ENCODE results near the gene TXNDC11. TPM values are rescaled to one million over a fixed set of nuclear protein-coding genes. Genes with fewer than 3 reads are reported as not detected.

The TXNDC11 gene
- total and polyA plus RNA-seq, 9 of the 15 experiments (the other 6 are each of a cell fraction or from before 2014, with no cell fraction given), result 0.66 to 32.6 (median 26.2) TPM

DNA sequence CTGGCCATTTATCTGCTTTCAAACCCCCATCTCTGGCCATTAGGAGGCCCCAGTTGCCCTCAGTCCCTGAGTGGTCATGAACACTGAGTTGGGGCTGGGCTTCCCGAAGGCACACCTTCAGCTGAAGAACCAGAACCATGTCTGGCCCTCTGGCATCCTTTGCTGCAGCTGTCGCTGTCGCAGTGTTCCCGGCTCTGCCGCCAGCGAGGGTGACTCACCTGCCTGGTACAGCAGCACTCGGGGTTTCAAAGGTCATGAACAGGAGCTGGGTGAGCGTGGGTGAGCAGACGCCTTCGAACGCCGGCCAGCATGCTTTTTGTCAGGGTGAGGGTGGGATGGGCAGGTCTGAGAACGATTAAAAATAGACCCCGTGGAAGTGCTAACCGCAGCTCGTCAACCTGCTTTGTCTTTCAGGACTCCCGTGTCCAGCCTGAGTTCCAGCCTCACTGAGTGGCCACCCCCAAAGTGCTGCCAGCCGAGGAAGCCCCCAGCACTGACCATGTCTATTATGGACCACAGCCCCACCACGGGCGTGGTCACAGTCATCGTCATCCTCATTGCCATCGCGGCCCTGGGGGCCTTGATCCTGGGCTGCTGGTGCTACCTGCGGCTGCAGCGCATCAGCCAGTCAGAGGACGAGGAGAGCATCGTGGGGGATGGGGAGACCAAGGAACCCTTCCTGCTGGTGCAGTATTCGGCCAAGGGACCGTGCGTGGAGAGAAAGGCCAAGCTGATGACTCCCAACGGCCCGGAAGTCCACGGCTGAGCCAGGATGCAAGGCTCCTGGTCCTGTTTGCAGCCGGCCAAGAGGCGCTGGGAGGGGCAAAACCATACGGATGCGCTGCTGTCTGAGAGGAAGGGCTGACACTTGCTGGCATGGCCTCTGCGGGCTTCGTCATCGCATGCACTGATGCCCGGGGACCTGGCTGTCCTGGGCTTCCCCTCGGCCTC is 66.8 kb downstream of the TXNDC11 start:
- peak; percentile 61 for FAIRE-seq
- Histone ChIP-seq H3K27me3 (ENCODE audit: control insufficient read depth in 2 of 2, insufficient read depth in 2 of 2, low read length in 2 of 2) (no peaks in the 10 kb centered on the region), H3K4me3 (no peak overlapping the region), H3K9ac (ENCODE audit: insufficient read depth in 1 of 2, low read depth in 2 of 2, low read length in 2 of 2) (peak overlapping the region in 1 of 2 experiments; percentile 53; a peak in 1 of 4 replicates), H3K79me2 (ENCODE audit: control insufficient read depth, insufficient read depth, low read length) (no peaks in the 10 kb centered on the region), H3K4me1 (replicated peaks in 1 of 2; ENCODE audit: control insufficient read depth in 2 of 2, insufficient read depth in 2 of 2, low read length in 2 of 2) (peaks cover 0 to 41% of the 10 kb centered on the region in 2 experiments; a peak in 3 of 5 replicates), H3K36me3 (ENCODE audit: control insufficient read depth, insufficient read depth, low read length) (peaks cover 36% of the 10 kb centered on the region; the same call in 2 of the 3 replicates), H3K9me3 (replicated peaks; ENCODE audit: control insufficient read depth, insufficient read depth, low read depth, low read length) (no peaks in the 10 kb centered on the region), H3K4me2 (ENCODE audit: insufficient read depth, low read length) (no peak overlapping the region), H4K20me1 (replicated peaks; ENCODE audit: control insufficient read depth, insufficient read depth, low read length) (peaks cover 9% of the 10 kb centered on the region), H2AFZ (ENCODE audit: low read depth, low read length) (no peak overlapping the region), H3K27ac (ENCODE audit: extremely low read depth, low read depth, low read length) (no peak overlapping the region), H3K9me1 (ENCODE audit: control insufficient read depth, insufficient read depth, low read length) (no peaks in the 10 kb centered on the region)
- POLR2A ChIA-PET, result interaction anchor here (0.5 to 0.9 kb wide), 2 partner anchors 121 to 442 kb away, joined by 3 read pairs; partner anchors contain the start of gene ZC3H7A
- no peak; the same call in 1 of the 3 replicates for ATAC-seq
- in situ Hi-C loops (cut with MboI), result no loop called here
- WGBS (ENCODE audit: insufficient coverage, low coverage, missing lambda C conversion rate), result 67% methylated on average over 39 of the region's 42 CpGs
- intact Hi-C loops (cut with micrococcal nuclease), result loop anchor here (10.0 kb wide), 1 partner anchor 139 kb away; no protein-coding TSS in a partner anchor
- TF ChIP-seq RAD21 (CRISPR knock-in tag; conservative IDR thresholded peaks at IDR 0.05 in 1 of 2, IDR thresholded peaks at IDR 0.05 in 1 of 2) (0 out of 4 replicates have a peak, but pooled peaks of 1 of the 2 experiments have one; percentile 7), FOSL1 (tag; conservative IDR thresholded peaks at IDR 0.05) (peak; percentile 39), RBM22 (IDR thresholded peaks at IDR 0.05; ENCODE audit: low read depth, low read length, poor library complexity, severe bottlenecking) (peak; percentile 24), LARP7 (IDR thresholded peaks at IDR 0.05) (no peak), ZNF316 (IDR thresholded peaks at IDR 0.05) (no peak), POLR2G (IDR thresholded peaks at IDR 0.05; ENCODE audit: low read depth, low read length) (peak; percentile 54; the same call in 1 of the 2 replicates)
- TF ChIP-seq, protein P1, sequence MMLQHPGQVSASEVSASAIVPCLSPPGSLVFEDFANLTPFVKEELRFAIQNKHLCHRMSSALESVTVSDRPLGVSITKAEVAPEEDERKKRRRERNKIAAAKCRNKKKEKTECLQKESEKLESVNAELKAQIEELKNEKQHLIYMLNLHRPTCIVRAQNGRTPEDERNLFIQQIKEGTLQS (IDR thresholded peaks at IDR 0.05), result peak; percentile 39
- TF ChIP-seq, protein P1 (CRISPR knock-in tag; conservative IDR thresholded peaks at IDR 0.05), result no peak
- TF ChIP-seq, protein P2, sequence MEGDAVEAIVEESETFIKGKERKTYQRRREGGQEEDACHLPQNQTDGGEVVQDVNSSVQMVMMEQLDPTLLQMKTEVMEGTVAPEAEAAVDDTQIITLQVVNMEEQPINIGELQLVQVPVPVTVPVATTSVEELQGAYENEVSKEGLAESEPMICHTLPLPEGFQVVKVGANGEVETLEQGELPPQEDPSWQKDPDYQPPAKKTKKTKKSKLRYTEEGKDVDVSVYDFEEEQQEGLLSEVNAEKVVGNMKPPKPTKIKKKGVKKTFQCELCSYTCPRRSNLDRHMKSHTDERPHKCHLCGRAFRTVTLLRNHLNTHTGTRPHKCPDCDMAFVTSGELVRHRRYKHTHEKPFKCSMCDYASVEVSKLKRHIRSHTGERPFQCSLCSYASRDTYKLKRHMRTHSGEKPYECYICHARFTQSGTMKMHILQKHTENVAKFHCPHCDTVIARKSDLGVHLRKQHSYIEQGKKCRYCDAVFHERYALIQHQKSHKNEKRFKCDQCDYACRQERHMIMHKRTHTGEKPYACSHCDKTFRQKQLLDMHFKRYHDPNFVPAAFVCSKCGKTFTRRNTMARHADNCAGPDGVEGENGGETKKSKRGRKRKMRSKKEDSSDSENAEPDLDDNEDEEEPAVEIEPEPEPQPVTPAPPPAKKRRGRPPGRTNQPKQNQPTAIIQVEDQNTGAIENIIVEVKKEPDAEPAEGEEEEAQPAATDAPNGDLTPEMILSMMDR (IDR thresholded peaks at IDR 0.05 in 2 of 3, conservative IDR thresholded peaks at IDR 0.05 in 1 of 3; ENCODE audit: insufficient read depth in 2 of 3, low read depth in 1 of 3, low read length in 3 of 3), result 0 out of 6 replicates have a peak, but pooled peaks of 1 of the 3 experiments have one; percentile 4
- no TSS peak for BruUV-seq (replicated peaks)
- CTCF ChIA-PET (ENCODE audit: low intra/inter-chr PET ratio), result interaction anchor here (0.6 kb wide), 1 partner anchor 722 kb away, joined by 3 read pairs; no protein-coding TSS in a partner anchor
- DNase-seq (ENCODE audit: extremely low read depth in 1 of 4, low spot score in 3 of 4), result no peak
